ENCODE results near the gene ATP8B3. TPM values are rescaled to one million over a fixed set of nuclear protein-coding genes. Genes with fewer than 3 reads are reported as not detected.

Gene ATP8B3
- total RNA-seq, 2 donors from 2014 or later, result 11.7 to 28.7 TPM

- Mint-ChIP-seq H3K36me3 (peaks cover 0 to 4% of the 10 kb centered on the region in 2 donors), H3K27ac (no peak overlapping the region), H3K9me3 (no peaks in the 10 kb centered on the region)
- no peak for ATAC-seq
- DNase-seq (ENCODE audit: low spot score in 2 of 2), result no peak
Measured at GRCh38 chr19:1827566-1828278, 15.6 kb upstream of the ATP8B3 start.

- no peak for ATAC-seq
- DNase-seq (ENCODE audit: low spot score in 2 of 2), result no peak
- H3K27ac Mint-ChIP-seq, result no peak overlapping the region
- H3K36me3 Mint-ChIP-seq, result peaks cover 0 to 4% of the 10 kb centered on the region in 2 donors
- H3K9me3 Mint-ChIP-seq, result no peaks in the 10 kb centered on the region
Measured at GRCh38 chr19:1826557-1827521, 14.8 kb upstream of the ATP8B3 start.

- Mint-ChIP-seq H3K36me3 (peaks cover 0 to 4% of the 10 kb centered on the region in 2 donors), H3K27ac (peak overlapping the region in 1 of 2 donors; percentile 65), H3K9me3 (no peaks in the 10 kb centered on the region)
- ATAC-seq, result peak; percentile 73 to 84
- DNase-seq (ENCODE audit: low spot score in 2 of 2), result peak in 1 of 2 donors; percentile 87
Measured at GRCh38 chr19:1825909-1826556, 14.0 kb upstream of the ATP8B3 start.

GRCh38 chr19:1824252-1824622 is 12.2 kb upstream of the ATP8B3 start:
- ATAC-seq (no peak), DNase-seq (ENCODE audit: low spot score in 2 of 2) (no peak)
- Mint-ChIP-seq H3K27ac (no peak overlapping the region), H3K9me3 (no peaks in the 10 kb centered on the region), H3K36me3 (peaks cover 4 to 5% of the 10 kb centered on the region in 2 donors)

- no peak for DNase-seq (ENCODE audit: low spot score in 2 of 2)
- no peaks in the 10 kb centered on the region for H3K9me3 Mint-ChIP-seq
- ATAC-seq, result no peak
- peaks cover 4 to 5% of the 10 kb centered on the region in 2 donors for H3K36me3 Mint-ChIP-seq
- H3K27ac Mint-ChIP-seq, result no peak overlapping the region
Measured at GRCh38 chr19:1823539-1824251, 11.6 kb upstream of the ATP8B3 start.

- Mint-ChIP-seq H3K9me3 (no peaks in the 10 kb centered on the region), H3K27ac (no peak overlapping the region), H3K36me3 (peaks cover 4 to 5% of the 10 kb centered on the region in 2 donors)
- DNase-seq (ENCODE audit: low spot score in 2 of 2), result no peak
- ATAC-seq, result no peak
Measured at GRCh38 chr19:1823020-1823419, 10.9 kb upstream of the ATP8B3 start.

- DNase-seq (ENCODE audit: low spot score in 2 of 2) (no peak), ATAC-seq (no peak)
- Mint-ChIP-seq H3K36me3 (peaks cover 4 to 5% of the 10 kb centered on the region in 2 donors), H3K27ac (no peak overlapping the region), H3K9me3 (no peaks in the 10 kb centered on the region)
Measured at GRCh38 chr19:1822210-1822609, 10.1 kb upstream of the ATP8B3 start.

GRCh38 chr19:1819341-1820255 is 7.5 kb upstream of the ATP8B3 start:
- ATAC-seq, result no peak
- Mint-ChIP-seq H3K27ac (peak overlapping the region in 1 of 2 donors; percentile 3), H3K36me3 (peaks cover 0 to 5% of the 10 kb centered on the region in 2 donors), H3K9me3 (no peaks in the 10 kb centered on the region)
- no peak for DNase-seq (ENCODE audit: low spot score in 2 of 2)

GRCh38 chr19:1818549-1819195 is 6.6 kb upstream of the ATP8B3 start:
- Mint-ChIP-seq H3K36me3 (peaks cover 0 to 5% of the 10 kb centered on the region in 2 donors), H3K27ac (no peak overlapping the region), H3K9me3 (no peaks in the 10 kb centered on the region)
- DNase-seq (ENCODE audit: low spot score in 2 of 2) (no peak), ATAC-seq (no peak)

- Mint-ChIP-seq H3K36me3 (peaks cover 0 to 5% of the 10 kb centered on the region in 2 donors), H3K9me3 (no peaks in the 10 kb centered on the region), H3K27ac (peak overlapping the region in 1 of 2 donors; percentile 79)
- DNase-seq (ENCODE audit: low spot score in 2 of 2) (no peak), ATAC-seq (no peak)
Measured at GRCh38 chr19:1817553-1818179, 5.6 kb upstream of the ATP8B3 start.

GRCh38 chr19:1816530-1817298 is 4.6 kb upstream of the ATP8B3 start:
- Mint-ChIP-seq H3K9me3 (no peaks in the 10 kb centered on the region), H3K27ac (no peak overlapping the region), H3K36me3 (peaks cover 0 to 5% of the 10 kb centered on the region in 2 donors)
- no peak for ATAC-seq
- DNase-seq (ENCODE audit: low spot score in 2 of 2), result no peak

- no peak overlapping the region for H3K27ac Mint-ChIP-seq
- H3K9me3 Mint-ChIP-seq, result no peaks in the 10 kb centered on the region
- ATAC-seq, result no peak
Measured at GRCh38 chr19:1815605-1816529, 3.8 kb upstream of the ATP8B3 start.

More at GRCh38 chr19:1815605-1816529, 3.8 kb upstream of the ATP8B3 start:
- peaks cover 0 to 5% of the 10 kb centered on the region in 2 donors for H3K36me3 Mint-ChIP-seq
- no peak for DNase-seq (ENCODE audit: low spot score in 2 of 2)

Data from activated naive CD4-positive, alpha-beta T cell treated with anti-CD3 and anti-CD28 coated beads, Interleukin-2, amount 50 U/mL, for 72 hours (primary cell).